WTC11 (cell line): ENCODE data around the gene HDAC9. TPM values are rescaled to one million over a fixed set of nuclear protein-coding genes. Genes with fewer than 3 reads are reported as not detected.

Experiments used
- ATAC-seq: fragments of 200-7000 bp; cut with Tn5 transposase; 2 replicates; pipeline ENCODE4 v1.10.0; 2021; ENCODE audit warnings: mild to moderate bottlenecking, moderate library complexity
- CTCF ChIA-PET: fragments of 300-600 bp; sonication (Branson Sonifier 250); formaldehyde crosslinking; loops from one replicate; lab custom pipeline; 2021; ENCODE audit warnings: antibody characterized with exemption; lab: Charles Lee
- POLR2A ChIA-PET: fragments of 350-600 bp; sonication (Branson Sonifier 250); formaldehyde crosslinking; loops from one replicate; lab custom pipeline; 2021; ENCODE audit warnings: antibody characterized with exemption; lab: Charles Lee
- DNase-seq: peaks from one replicate; pipeline ENCODE4 v3.0.0; 2021; ENCODE audit warnings: low spot score
- H3K27ac Mint-ChIP-seq: 2 replicates; pipeline ENCODE4 v1.8.0; 2021; ENCODE audit warnings: mixed read lengths
- H3K27me3 Mint-ChIP-seq: 2 replicates; pipeline ENCODE4 v1.8.0; 2021; ENCODE audit warnings: low read depth, mild to moderate bottlenecking, moderate library complexity, mixed read lengths
- H3K36me3 Mint-ChIP-seq: 2 replicates; pipeline ENCODE4 v1.8.0; 2021; ENCODE audit warnings: mixed read lengths
- H3K4me1 Mint-ChIP-seq: 2 replicates; pipeline ENCODE4 v1.8.0; 2022; ENCODE audit warnings: mixed read lengths
- H3K4me3 Mint-ChIP-seq: 2 replicates; pipeline ENCODE4 v1.8.0; 2021; ENCODE audit warnings: mild to moderate bottlenecking, moderate library complexity, mixed read lengths
- H3K9me3 Mint-ChIP-seq: 2 replicates; pipeline ENCODE4 v1.8.0; 2021; ENCODE audit warnings: mixed read lengths
- AFF4 ChIP-seq: sonication (generic); formaldehyde crosslinking; IDR thresholded peaks from 2 replicates; pipeline ENCODE4 v1.8.1; 2023; ENCODE audit warnings: mild to moderate bottlenecking, missing genetic modification reagents, borderline replicate concordance
- ATF3 ChIP-seq: sonication (generic); formaldehyde crosslinking; conservative IDR thresholded peaks from 2 replicates; pipeline ENCODE4 v1.8.1; 2022; ENCODE audit warnings: mild to moderate bottlenecking, missing genetic modification reagents
- CBFB ChIP-seq: sonication (generic); formaldehyde crosslinking; IDR thresholded peaks from 2 replicates; pipeline ENCODE4 v1.8.1; 2022; ENCODE audit warnings: mild to moderate bottlenecking, low read depth, missing genetic modification reagents
- CTCF ChIP-seq: fragments of 200-600 bp; IDR thresholded peaks from 2 replicates; pipeline ENCODE4 v1.8.0; 2022; ENCODE audit warnings: antibody characterized with exemption
- E2F1 ChIP-seq: sonication (generic); formaldehyde crosslinking; IDR thresholded peaks from 2 replicates; pipeline ENCODE4 v1.8.0; 2022; ENCODE audit warnings: mild to moderate bottlenecking, missing genetic modification reagents
- EMX1 ChIP-seq: fragments of 250-450 bp; sonication (Bioruptor Pico); IDR thresholded peaks from 2 replicates; pipeline ENCODE4 v1.8.0; 2021; ENCODE audit warnings: mild to moderate bottlenecking
- FOXJ3 ChIP-seq: sonication (generic); formaldehyde crosslinking; IDR thresholded peaks from 2 replicates; pipeline ENCODE4 v1.9.0; 2021; ENCODE audit warnings: missing genetic modification reagents, mild to moderate bottlenecking, borderline replicate concordance
- FOXP1 ChIP-seq: sonication (generic); formaldehyde crosslinking; IDR thresholded peaks from 2 replicates; pipeline ENCODE4 v1.8.0; 2022; ENCODE audit warnings: missing genetic modification reagents, mild to moderate bottlenecking, moderate library complexity, borderline replicate concordance
- GTF2I ChIP-seq: fragments of 250-450 bp; sonication (Bioruptor Pico); conservative IDR thresholded peaks from 2 replicates; pipeline ENCODE4 v1.4.0; 2021; ENCODE audit warnings: mild to moderate bottlenecking
- HMGXB4 ChIP-seq: sonication (generic); formaldehyde crosslinking; IDR thresholded peaks from 2 replicates; pipeline ENCODE4 v1.8.1; 2023; ENCODE audit warnings: mild to moderate bottlenecking, moderate library complexity, missing genetic modification reagents
- MXD4 ChIP-seq: fragments of 250-450 bp; sonication (Bioruptor Pico); IDR thresholded peaks from 2 replicates; pipeline ENCODE4 v1.8.0; 2021; ENCODE audit warnings: mild to moderate bottlenecking, moderate library complexity, borderline replicate concordance
- NR1H2 ChIP-seq: sonication (generic); formaldehyde crosslinking; IDR thresholded peaks from 2 replicates; pipeline ENCODE4 v1.9.0; 2021; ENCODE audit warnings: mild to moderate bottlenecking, moderate library complexity, missing genetic modification reagents
- NR2C2 ChIP-seq: sonication (generic); formaldehyde crosslinking; IDR thresholded peaks from 2 replicates; pipeline ENCODE4 v1.8.0; 2022; ENCODE audit warnings: mild to moderate bottlenecking, missing genetic modification reagents
- PRRX2 ChIP-seq: fragments of 250-450 bp; sonication (Bioruptor Pico); IDR thresholded peaks from 2 replicates; pipeline ENCODE4 v1.8.0; 2021; ENCODE audit warnings: mild to moderate bottlenecking
- TEAD1 ChIP-seq: sonication (generic); formaldehyde crosslinking; IDR thresholded peaks from 2 replicates; pipeline ENCODE4 v1.8.0; 2022; ENCODE audit warnings: mild to moderate bottlenecking, missing genetic modification reagents
- ZNF425 ChIP-seq: fragments of 250-450 bp; sonication (Bioruptor Pico); conservative IDR thresholded peaks from 2 replicates; pipeline ENCODE4 v1.9.0; 2021; ENCODE audit warnings: mild to moderate bottlenecking
- total RNA-seq: library from RNA; stranded (reverse); gene quantifications from 3 replicates; pipeline ENCODE4 v1.2.3, GENCODE V29; 2021

Gene HDAC9
- total RNA-seq, 1 experiment from 2014 or later, result 18.8 TPM

GRCh38 chr7:18607025-18607424 is 111.5 kb downstream of the HDAC9 start (continued):
- no peak for TF ChIP-seq MXD4 (CRISPR knock-in tag)
- no peak for TF ChIP-seq ATF3 (CRISPR knock-in tag)
- TF ChIP-seq HMGXB4 (CRISPR knock-in tag), result no peak
- no peak for TF ChIP-seq AFF4 (CRISPR knock-in tag)
- no peak for TF ChIP-seq E2F1
- TF ChIP-seq ZNF425, result no peak
- no peak for TF ChIP-seq EMX1 (CRISPR knock-in tag)
- TF ChIP-seq CBFB (CRISPR knock-in tag), result no peak
- TF ChIP-seq GTF2I (CRISPR knock-in tag), result no peak
- no peak for TF ChIP-seq FOXJ3 (CRISPR knock-in tag)
- no peak for TF ChIP-seq TEAD1 (CRISPR knock-in tag)
- TF ChIP-seq CTCF, result no peak
- TF ChIP-seq PRRX2 (CRISPR knock-in tag), result no peak
- TF ChIP-seq, all 79 proteins: peak for 0

- no peaks in the 10 kb centered on the region for H3K27me3 Mint-ChIP-seq
- no peak overlapping the region for H3K4me3 Mint-ChIP-seq
- peaks cover 23% of the 10 kb centered on the region for H3K4me1 Mint-ChIP-seq
- DNase-seq (peak; percentile 12), ATAC-seq (peak; percentile 91)
- peaks cover 7% of the 10 kb centered on the region for H3K36me3 Mint-ChIP-seq
- CTCF ChIA-PET, result interaction anchor here (0.7 to 2.3 kb wide), 13 partner anchors 10 to 941 kb away, joined by 3 to 17 read pairs (median 5); partner anchors contain the start of gene HDAC9
- TF ChIP-seq NR1H2 (no peak), NR2C2 (CRISPR knock-in tag) (no peak), FOXP1 (no peak), CTCF (peak; percentile 53)
- TF ChIP-seq, all 79 proteins: peak for 1
- POLR2A ChIA-PET, result no interaction called here
- H3K9me3 Mint-ChIP-seq, result peaks cover 7% of the 10 kb centered on the region
- no peak overlapping the region for H3K27ac Mint-ChIP-seq
Observed at GRCh38 chr7:18610331-18610948, 114.9 kb downstream of the HDAC9 start.
